Subcutaneous abdominal adipose tissue (tissue), 5 donors: ENCODE data around the gene HDAC11.
A peak's percentile ranks its signal among the peaks of the same experiment; 100 is the strongest.
"Not testable (repeated sequence)": the region's sequence is repeated elsewhere in the genome, so short reads cannot be mapped to it uniquely, and the experiment has no call there.

ENCODE experiments used
- H3K27ac ChIP-seq: one replicate; pipeline ENCODE4 v1.7.0; 2013; ENCODE audit warnings: low read depth, mild to moderate bottlenecking, inconsistent platforms, low read length, moderate library complexity
- H3K27me3 ChIP-seq, 5 donors: one replicate each; pipeline ENCODE4 v1.7.0; 2013; ENCODE audit warnings: low read length in 5 of 5, inconsistent platforms in 1 of 5; ENCODE audit not compliant: control insufficient read depth in 5 of 5, insufficient read depth in 4 of 5
- H3K36me3 ChIP-seq, 5 donors: one replicate each; pipeline ENCODE4 v1.7.0; 2013; ENCODE audit warnings: low read length in 5 of 5; ENCODE audit not compliant: control insufficient read depth in 5 of 5, insufficient read depth in 5 of 5
- H3K4me1 ChIP-seq, 5 donors: one replicate each; pipeline ENCODE4 v1.7.0; 2013; ENCODE audit warnings: low read length in 5 of 5, mild to moderate bottlenecking in 3 of 5, moderate library complexity in 1 of 5; ENCODE audit not compliant: control insufficient read depth in 5 of 5, insufficient read depth in 5 of 5
- H3K4me3 ChIP-seq, 5 donors: one replicate each; pipeline ENCODE4 v1.7.0; 2013; ENCODE audit warnings: low read length in 5 of 5, low read depth in 1 of 5
- H3K9ac ChIP-seq, 5 donors: one replicate each; pipeline ENCODE4 v1.7.0; 2013; ENCODE audit warnings: low read length in 5 of 5, mild to moderate bottlenecking in 4 of 5, moderate library complexity in 3 of 5
- H3K9me3 ChIP-seq, 5 donors: one replicate each; pipeline ENCODE4 v1.7.0; 2013; ENCODE audit warnings: low read length in 5 of 5; ENCODE audit not compliant: control insufficient read depth in 5 of 5
- donor health status: healthy.
- donor health status: healthy.
- donor health status: healthy.
- donor health status: healthy.
- donor health status: healthy.

The HDAC11 gene

GRCh38 chr3:13479582-13480339 lies at the start of gene HDAC11:
TSS of gene HDAC11 (plus strand) at chr3:13480306. CDS start at chr3:13480348, 42 bp downstream.
- Histone ChIP-seq H3K9ac (peak within 1 kb of the TSS in 4 of 5 donors; percentile 84 to 93 (median 88)), H3K36me3 (no peaks in the 10 kb centered on the region), H3K4me1 (peaks cover 3 to 24% (median 16%) of the 10 kb centered on the region in 5 donors), H3K9me3 (no peaks in the 10 kb centered on the region), H3K4me3 (peak within 1 kb of the TSS; percentile 46 to 86 (median 80)), H3K27me3 (peaks cover 0 to 3% (median 0%) of the 10 kb centered on the region in 5 donors), H3K27ac (peak within 1 kb of the TSS; percentile 79)

GRCh38 chr3:13430411-13430875 lies 49.7 kb upstream of the HDAC11 start:
- H3K27me3 ChIP-seq, H3K4me3 ChIP-seq, H3K9ac ChIP-seq, H3K9me3 ChIP-seq, H3K36me3 ChIP-seq, H3K27ac ChIP-seq, H3K4me1 ChIP-seq: not testable (repeated sequence)

GRCh38 chr3:13432093-13432492 lies 48.0 kb upstream of the HDAC11 start:
- Histone ChIP-seq H3K36me3 (no peaks in the 10 kb centered on the region), H3K9ac (no peak overlapping the region), H3K4me1 (no peaks in the 10 kb centered on the region), H3K27ac (no peak overlapping the region), H3K27me3 (no peaks in the 10 kb centered on the region), H3K4me3 (no peak overlapping the region), H3K9me3 (peaks cover 0 to 4% (median 0%) of the 10 kb centered on the region in 5 donors)

- Histone ChIP-seq H3K27ac (no peak overlapping the region), H3K4me1 (no peaks in the 10 kb centered on the region), H3K4me3 (no peak overlapping the region), H3K36me3 (no peaks in the 10 kb centered on the region), H3K9me3 (peaks cover 0 to 4% (median 0%) of the 10 kb centered on the region in 5 donors), H3K9ac (no peak overlapping the region), H3K27me3 (no peaks in the 10 kb centered on the region)
Observed at GRCh38 chr3:13433912-13434311, 46.2 kb upstream of the HDAC11 start.

- not testable (repeated sequence) for H3K9ac ChIP-seq, H3K4me3 ChIP-seq, H3K36me3 ChIP-seq, H3K4me1 ChIP-seq, H3K27me3 ChIP-seq, H3K27ac ChIP-seq, H3K9me3 ChIP-seq
Observed at GRCh38 chr3:13436213-13436612, 43.9 kb upstream of the HDAC11 start.

- H3K27me3 ChIP-seq = no peaks in the 10 kb centered on the region
- H3K9ac ChIP-seq = no peak overlapping the region
- H3K4me1 ChIP-seq = no peaks in the 10 kb centered on the region
- H3K9me3 ChIP-seq = no peaks in the 10 kb centered on the region
- H3K4me3 ChIP-seq = no peak overlapping the region
- no peaks in the 10 kb centered on the region for H3K36me3 ChIP-seq
- no peak overlapping the region for H3K27ac ChIP-seq
Observed at GRCh38 chr3:13440204-13440817, 39.8 kb upstream of the HDAC11 start.

- H3K27me3 ChIP-seq, H3K36me3 ChIP-seq, H3K4me3 ChIP-seq, H3K9me3 ChIP-seq, H3K9ac ChIP-seq, H3K4me1 ChIP-seq, H3K27ac ChIP-seq: not testable (repeated sequence)
Observed at GRCh38 chr3:13442882-13443281, 37.2 kb upstream of the HDAC11 start.

GRCh38 chr3:13451301-13451673 lies 28.8 kb upstream of the HDAC11 start:
- Histone ChIP-seq H3K27ac (peak overlapping the region; percentile 90), H3K27me3 (no peaks in the 10 kb centered on the region), H3K4me1 (peaks cover 0 to 16% (median 11%) of the 10 kb centered on the region in 5 donors), H3K9ac (peak overlapping the region; percentile 56 to 79 (median 68)), H3K4me3 (peak overlapping the region; percentile 77 to 81 (median 80)), H3K36me3 (no peaks in the 10 kb centered on the region), H3K9me3 (no peaks in the 10 kb centered on the region)

GRCh38 chr3:13452490-13453335 lies 27.4 kb upstream of the HDAC11 start:
- Histone ChIP-seq H3K27me3 (no peaks in the 10 kb centered on the region), H3K4me3 (peak overlapping the region; percentile 67 to 81 (median 78)), H3K9ac (peak overlapping the region in 1 of 5 donors; percentile 75), H3K4me1 (peaks cover 0 to 16% (median 11%) of the 10 kb centered on the region in 5 donors), H3K9me3 (no peaks in the 10 kb centered on the region), H3K36me3 (no peaks in the 10 kb centered on the region), H3K27ac (peak overlapping the region; percentile 90)
